K562 (cell line): ENCODE measurements around the gene N4BP2. TPM values are rescaled to one million over a fixed set of nuclear protein-coding genes. Genes with fewer than 3 reads are reported as not detected.
A peak's percentile ranks its signal among the peaks of the same experiment; 100 is the strongest.

Experiments
- ATAC-seq: fragments of 200-7000 bp; cut with Tn5 transposase; 3 replicates; pipeline ENCODE4 v1.9.1; 2020; ENCODE audit warnings: moderate library complexity
- BruUV-seq: library from RNA; stranded (reverse); fragments of 400-500 nt; replicated peaks from 2 replicates; lab custom pipeline; 2021; lab: Mats Ljungman, UMichigan
- CTCF ChIA-PET: fragments of 300-600 bp; formaldehyde crosslinking; extraction: SDS; loops from one replicate; lab custom pipeline; 2021; ENCODE audit warnings: low intra/inter-chr PET ratio; lab: Yijun Ruan, JAX
- POLR2A ChIA-PET: fragments of 300-600, 350-650 bp; sonication (Branson Sonifier 250); formaldehyde crosslinking; extraction: SDS; loops from one replicate; lab custom pipeline; 2021; ENCODE audit warnings: antibody characterized with exemption, inconsistent platforms; lab: Yijun Ruan, JAX
- DNase-seq, 4 experiments: peaks; one replicate each; pipeline versions ENCODE4 v3.0.0 to v3.0.0-alpha.2; 2011 to 2018; ENCODE audit warnings: low spot score in 3 of 4, mixed read lengths in 3 of 4; ENCODE audit errors: extremely low read depth in 1 of 4
- FAIRE-seq: peaks from 2 replicates; lab custom pipeline; 2011; peaks lifted over from hg19 to GRCh38; lab: Jason Lieb, UNC
- H2AFZ ChIP-seq: 2 replicates; pipeline ENCODE4 v1.6.0; 2011; ENCODE audit warnings: low read depth, low read length, control low read depth, inconsistent platforms
- H3K27ac ChIP-seq: fragments of 200-600 bp; 3 replicates; pipeline ENCODE4 v1.8.0; 2011; ENCODE audit warnings: low read depth, mild to moderate bottlenecking, control low read depth, inconsistent platforms, low read length, moderate library complexity, mixed read lengths; ENCODE audit errors: extremely low read depth
- H3K27me3 ChIP-seq, 2 experiments: fragments of 300-600 bp in 1 of 2; 2 replicates in 1 of 2; 3 replicates in 1 of 2; pipeline versions ENCODE4 v1.6.0 to v1.8.0; 2011; ENCODE audit warnings: inconsistent platforms in 2 of 2, low read length in 2 of 2, mild to moderate bottlenecking in 1 of 2, mixed read lengths in 1 of 2, moderate library complexity in 1 of 2; ENCODE audit not compliant: control insufficient read depth in 2 of 2, insufficient read depth in 2 of 2
- H3K36me3 ChIP-seq: fragments of 300-600 bp; 3 replicates; pipeline ENCODE4 v1.8.0; 2011; ENCODE audit warnings: mild to moderate bottlenecking, low read length, inconsistent platforms; ENCODE audit not compliant: control insufficient read depth, insufficient read depth
- H3K4me1 ChIP-seq, 2 experiments: fragments of 200-600 bp in 1 of 2; replicated peaks in 1 of 2; 2 replicates in 1 of 2; 3 replicates in 1 of 2; pipeline versions ENCODE4 v1.5.1 to v1.8.0; 2011; ENCODE audit warnings: inconsistent platforms in 2 of 2, low read length in 2 of 2, mild to moderate bottlenecking in 1 of 2, mixed read lengths in 1 of 2, moderate library complexity in 1 of 2; ENCODE audit not compliant: control insufficient read depth in 2 of 2, insufficient read depth in 2 of 2
- H3K4me2 ChIP-seq: 2 replicates; pipeline ENCODE4 v1.6.1; 2011; ENCODE audit warnings: low read length, control low read depth, inconsistent platforms, mixed read lengths; ENCODE audit not compliant: insufficient read depth
- H3K4me3 ChIP-seq: fragments of 200-600 bp; sonication (generic), shearing (Covaris generic); 2 replicates; pipeline ENCODE4 v1.5.1; 2016; ENCODE audit warnings: control low read depth, inconsistent platforms
- H3K79me2 ChIP-seq: fragments of 200-600 bp; 3 replicates; pipeline ENCODE4 v1.8.0; 2011; ENCODE audit warnings: low read length, inconsistent platforms; ENCODE audit not compliant: control insufficient read depth, insufficient read depth
- H3K9ac ChIP-seq, 2 experiments: 2 replicates each; pipeline versions ENCODE4 v1.6.0 to v1.6.1; 2011; ENCODE audit warnings: low read depth in 2 of 2, low read length in 2 of 2, control low read depth in 1 of 2, inconsistent platforms in 1 of 2, mild to moderate bottlenecking in 1 of 2, mixed read lengths in 1 of 2; ENCODE audit not compliant: insufficient read depth in 1 of 2
- H3K9me1 ChIP-seq: one replicate; pipeline ENCODE4 v1.6.0; 2011; ENCODE audit warnings: inconsistent platforms, mild to moderate bottlenecking, low read length, moderate library complexity; ENCODE audit not compliant: control insufficient read depth, insufficient read depth
- H3K9me3 ChIP-seq: replicated peaks from 2 replicates; pipeline ENCODE4 v1.5.1; 2011; ENCODE audit warnings: low read depth, low read length, inconsistent platforms; ENCODE audit not compliant: control insufficient read depth, insufficient read depth
- H4K20me1 ChIP-seq: replicated peaks from 2 replicates; pipeline ENCODE4 v1.6.1; 2011; ENCODE audit warnings: low read length, inconsistent platforms, mixed read lengths; ENCODE audit not compliant: control insufficient read depth, insufficient read depth
- BRF1 ChIP-seq: IDR thresholded peaks from 3 replicates; pipeline ENCODE4 v1.6.1; 2011; ENCODE audit warnings: borderline replicate concordance, mild to moderate bottlenecking; ENCODE audit not compliant: insufficient read length; ENCODE audit errors: extremely low read depth
- CEBPB ChIP-seq: fragments of 450-650 bp; IDR thresholded peaks from 2 replicates; pipeline ENCODE4 v1.6.1; 2016; ENCODE audit warnings: missing genetic modification characterization, missing compliant biosample characterization
- ERF ChIP-seq: fragments of 450-650 bp; formaldehyde crosslinking; IDR thresholded peaks from 2 replicates; pipeline ENCODE4 v1.4.0; 2020; ENCODE audit warnings: mild to moderate bottlenecking, mixed read lengths
- FOXA3 ChIP-seq, 2 experiments: fragments of 450-650 bp in 1 of 2; sonication (generic) in 1 of 2; formaldehyde crosslinking; IDR thresholded peaks in 1 of 2; conservative IDR thresholded peaks in 1 of 2; 2 replicates each; pipeline versions ENCODE4 v1.4.0 to v1.8.0; 2020 to 2022; ENCODE audit warnings: mild to moderate bottlenecking in 2 of 2, missing genetic modification reagents in 1 of 2
- GABPB1 ChIP-seq: sonication (generic); formaldehyde crosslinking; IDR thresholded peaks from 2 replicates; pipeline ENCODE4 v1.8.0; 2022; ENCODE audit warnings: mild to moderate bottlenecking, missing genetic modification reagents
- GATAD2B ChIP-seq: fragments of 450-650 bp; IDR thresholded peaks from 2 replicates; pipeline ENCODE4 v1.6.1; 2017; ENCODE audit warnings: mild to moderate bottlenecking, borderline replicate concordance
- NFYB ChIP-seq: IDR thresholded peaks from 2 replicates; pipeline ENCODE4 v1.6.1; 2011; ENCODE audit warnings: mild to moderate bottlenecking, moderate library complexity; ENCODE audit not compliant: insufficient read length; ENCODE audit errors: extremely low read depth
- NR4A1 ChIP-seq, 2 experiments: fragments of 250-450 bp in 1 of 2; fragments of 450-650 bp in 1 of 2; sonication (Bioruptor Pico) in 1 of 2; IDR thresholded peaks; 2 replicates each; pipeline versions ENCODE4 v1.4.0 to v1.6.1; 2016 to 2020; ENCODE audit warnings: mild to moderate bottlenecking in 2 of 2, missing compliant biosample characterization in 1 of 2, missing genetic modification characterization in 1 of 2, moderate library complexity in 1 of 2
- RBBP5 ChIP-seq: fragments of 200-600 bp; sonication (generic); IDR thresholded peaks from 2 replicates; pipeline ENCODE4 v1.6.1; 2012; ENCODE audit warnings: borderline replicate concordance, mild to moderate bottlenecking, low read length, control low read depth, inconsistent platforms; ENCODE audit not compliant: insufficient read depth, poor library complexity, severe bottlenecking
- SP1 ChIP-seq: sonication (generic); formaldehyde crosslinking; IDR thresholded peaks from 2 replicates; pipeline ENCODE4 v1.8.1; 2022; ENCODE audit warnings: mild to moderate bottlenecking, missing genetic modification reagents
- TBL1XR1 ChIP-seq, 2 experiments: IDR thresholded peaks; 2 replicates each; pipeline ENCODE4 v1.6.1; 2012; ENCODE audit warnings: improper control_type of control experiment in 2 of 2, low read length in 2 of 2, mild to moderate bottlenecking in 1 of 2
- TRIM28 ChIP-seq: fragments of 450-650 bp; IDR thresholded peaks from 2 replicates; pipeline ENCODE4 v1.6.1; 2017
- ZBTB7A ChIP-seq: IDR thresholded peaks from 2 replicates; pipeline ENCODE4 v1.6.1; 2011; ENCODE audit warnings: low read depth, mild to moderate bottlenecking, low read length, moderate library complexity, borderline replicate concordance; ENCODE audit not compliant: control insufficient read depth
- ZHX1 ChIP-seq: fragments of 150-350 bp; conservative IDR thresholded peaks from 2 replicates; pipeline ENCODE4 v1.6.1; 2014; ENCODE audit warnings: low read length
- WGBS: fragments of 100-300 bp; shearing (Covaris generic); methylation state at CpG from one replicate; pipeline ENCODE4 v1.1.6; 2016; ENCODE audit warnings: low coverage, mixed read lengths; ENCODE audit not compliant: insufficient coverage; ENCODE audit errors: missing lambda C conversion rate; 5-methylcytosine and 5-hydroxymethylcytosine counted together
- in situ Hi-C: fragments of 300-500 bp; cut with MboI; formaldehyde crosslinking; loops from 4 replicates; pipeline ENCODE4 v1.15.0; 2018; ENCODE audit warnings: inconsistent platforms, mixed read lengths
- intact Hi-C: fragments of 100-400 bp; cut with micrococcal nuclease; formaldehyde crosslinking; loops from 2 replicates; pipeline ENCODE4 v1.14.2; 2022
- polyA plus RNA-seq, 8 experiments: library from polyadenylated mRNA; depleted of rRNA in 4 of 8; stranded (reverse) in 5 of 8; unstranded in 3 of 8; fragments of >200 nt; fragmentation: Nextera tagmentation in 2 of 8; fragmentation: Illumina TruSeq in 1 of 8; extraction: Ambion mirVana in 2 of 8; extraction: Trizol in 1 of 8; gene quantifications; 2 replicates each; pipeline versions ENCODE4 v1.2.1 to v1.2.3, GENCODE V29; 2011 to 2014; ENCODE audit warnings: inconsistent platforms in 1 of 8, missing spikeins in 1 of 8
- total RNA-seq, 7 experiments: library from RNA; depleted of rRNA in 6 of 7; stranded (reverse); fragments of >200 nt in 6 of 7; fragmentation: Illumina TruSeq in 2 of 7; extraction: Trizol in 2 of 7; gene quantifications; 2 replicates each; pipeline versions ENCODE4 v1.2.1 to v1.2.3, GENCODE V29; 2011 to 2021; ENCODE audit warnings: low replicate concordance in 1 of 7

Gene N4BP2
- total and polyA plus RNA-seq, 9 of the 15 experiments (the other 6 are each of a cell fraction or from before 2014, with no cell fraction given) = 2.7 to 12.6 (median 7.6) TPM

DNA sequence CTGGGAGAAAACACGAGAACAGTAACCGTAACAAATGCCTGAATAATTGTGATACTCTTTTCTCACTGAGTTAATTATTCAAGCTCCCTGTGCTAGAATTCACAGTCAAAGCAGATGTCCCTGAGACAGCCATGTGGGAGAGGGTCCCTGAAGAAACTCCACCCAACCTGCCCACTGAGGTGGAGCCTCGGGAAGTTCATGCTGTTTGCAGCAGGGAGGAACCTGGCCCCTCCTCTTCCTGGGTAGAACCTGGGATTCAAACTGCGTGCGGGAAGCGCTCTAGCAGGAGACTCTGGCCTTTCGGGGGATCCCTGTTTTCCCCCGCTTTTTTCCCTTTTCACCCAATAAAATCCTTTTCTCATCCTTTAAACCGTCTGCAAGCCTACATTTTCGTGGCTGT, 120.0 kb downstream of the N4BP2 start (continued):
- TF ChIP-seq GATAD2B = 0 out of 2 replicates have a peak, but pooled peaks have one; percentile 19

DNA sequence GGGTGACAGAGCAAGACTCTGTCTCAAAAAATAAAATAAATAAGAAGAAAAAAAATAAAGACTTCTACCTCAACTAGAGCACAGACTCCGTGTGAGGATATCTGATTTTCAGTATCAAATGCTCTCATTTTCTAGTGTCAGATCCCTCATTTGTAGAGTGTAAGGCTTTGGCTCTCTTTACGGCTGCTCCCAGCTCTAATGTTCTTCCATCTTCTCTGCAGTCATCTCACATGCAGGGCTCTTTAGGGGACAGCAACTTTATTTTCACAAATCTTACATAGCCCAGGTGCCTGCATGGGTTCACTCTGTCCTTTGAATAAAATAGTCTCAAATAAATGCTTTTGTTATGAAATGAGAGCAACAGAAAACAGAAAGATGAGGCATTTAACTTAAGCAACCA, 120.9 kb downstream of the N4BP2 start:
- Histone ChIP-seq H3K79me2 (no peaks in the 10 kb centered on the region), H4K20me1 (no peaks in the 10 kb centered on the region), H3K9me3 (no peaks in the 10 kb centered on the region), H3K27ac (no peak overlapping the region), H3K9ac (no peak overlapping the region), H3K36me3 (no peaks in the 10 kb centered on the region), H3K9me1 (no peaks in the 10 kb centered on the region), H2AFZ (peak overlapping the region; percentile 26; the same call in 1 of the 2 replicates), H3K4me2 (no peak overlapping the region), H3K27me3 (no peaks in the 10 kb centered on the region), H3K4me3 (no peak overlapping the region), H3K4me1 (peaks cover 5 to 7% of the 10 kb centered on the region in 2 experiments; a peak in 2 of 5 replicates)
- in situ Hi-C loops (no loop called here), intact Hi-C loops (no loop called here)
- no TSS peak for BruUV-seq
- TF ChIP-seq TRIM28 (no peak), FOXA3 (CRISPR knock-in tag; conservative IDR thresholded peaks at IDR 0.05 in 1 of 2, IDR thresholded peaks at IDR 0.05 in 1 of 2) (no peak), ERF (CRISPR knock-in tag) (no peak), SP1 (CRISPR knock-in tag) (no peak), TBL1XR1 (IDR thresholded peaks at IDR 0.05; ENCODE audit: low read length in 2 of 2) (no peak), GABPB1 (CRISPR knock-in tag) (no peak), BRF1 (no peak), NR4A1 (CRISPR knock-in tag; IDR thresholded peaks at IDR 0.05) (no peak), NR4A1 (tag; IDR thresholded peaks at IDR 0.05) (no peak), ZHX1 (no peak), CEBPB (tag) (no peak), NFYB (no peak), RBBP5 (no peak), ZBTB7A (no peak)
- ChIA-PET POLR2A (interaction anchor here (1.1 kb wide), 2 partner anchors 62 to 605 kb away, joined by 3 read pairs; no protein-coding TSS in a partner anchor), CTCF (no interaction called here)
- ATAC-seq (no peak; the same call in 2 of the 3 replicates), DNase-seq (no peak), FAIRE-seq (no peak)
- 41% methylated on average over 2 of the region's 2 CpGs for WGBS
